H1 (cell line): ENCODE results near the gene PCYT1A. TPM values are rescaled to one million over a fixed set of nuclear protein-coding genes. Genes with fewer than 3 reads are reported as not detected.

Source experiments
- CTCF ChIA-PET: fragments of 300-600 bp; sonication (Branson Sonifier 250); formaldehyde crosslinking; loops from one replicate; lab custom pipeline; 2021; ENCODE audit not compliant: partially characterized antibody; lab: Charles Lee
- POLR2A ChIA-PET: fragments of 300-600 bp; sonication (Branson Sonifier 250); formaldehyde crosslinking; loops from one replicate; lab custom pipeline; 2021; ENCODE audit warnings: inconsistent platforms; ENCODE audit not compliant: partially characterized antibody; lab: Charles Lee
- DNase-seq, 2 experiments: peaks; one replicate each; pipeline versions ENCODE4 v3.0.0 to v3.0.0-alpha.2; 2010 to 2022; ENCODE audit warnings: low spot score in 2 of 2, low read depth in 1 of 2, mixed read lengths in 1 of 2
- FAIRE-seq: peaks from 2 replicates; lab custom pipeline; 2011; peaks lifted over from hg19 to GRCh38; lab: Jason Lieb, UNC
- H2AFZ ChIP-seq: 2 replicates; pipeline ENCODE4 v1.8.1; 2012; ENCODE audit warnings: low read length, inconsistent platforms
- H2AK5ac ChIP-seq: 2 replicates; pipeline ENCODE4 v1.6.1; 2013; ENCODE audit warnings: low read depth, low read length
- H2BK120ac ChIP-seq: replicated peaks from 2 replicates; pipeline ENCODE3; 2013; ENCODE audit warnings: low read depth, low read length, inconsistent platforms
- H2BK12ac ChIP-seq: 2 replicates; pipeline ENCODE4 v1.6.1; 2013; ENCODE audit warnings: low read depth, low read length
- H2BK15ac ChIP-seq: 2 replicates; pipeline ENCODE4 v1.6.1; 2013; ENCODE audit warnings: low read length
- H2BK20ac ChIP-seq: 2 replicates; pipeline ENCODE4 v1.6.1; 2013; ENCODE audit warnings: low read length
- H2BK5ac ChIP-seq: 2 replicates; pipeline ENCODE4 v1.6.1; 2013; ENCODE audit warnings: low read depth, low read length
- H3K14ac ChIP-seq: 2 replicates; pipeline ENCODE4 v1.6.1; 2013; ENCODE audit warnings: inconsistent platforms; ENCODE audit not compliant: insufficient read length
- H3K18ac ChIP-seq: 2 replicates; pipeline ENCODE4 v1.6.1; 2013; ENCODE audit warnings: low read length; ENCODE audit errors: extremely low read depth
- H3K23ac ChIP-seq: 2 replicates; pipeline ENCODE4 v1.6.1; 2013; ENCODE audit warnings: inconsistent platforms; ENCODE audit not compliant: insufficient read length
- H3K23me2 ChIP-seq: 2 replicates; pipeline ENCODE4 v1.6.1; 2013; ENCODE audit warnings: low read depth, low read length
- H3K27ac ChIP-seq: 2 replicates; pipeline ENCODE4 v1.6.1; 2011; ENCODE audit warnings: low read depth, low read length, inconsistent platforms
- H3K27me3 ChIP-seq, 4 experiments: replicated peaks in 1 of 4; 1 replicate in 1 of 4; 2 replicates in 3 of 4; pipeline versions ENCODE4 v1.6.1 to v1.8.1; 2011 to 2013; ENCODE audit warnings: low read length in 3 of 4, mild to moderate bottlenecking in 3 of 4, inconsistent platforms in 2 of 4, mixed read lengths in 2 of 4, moderate library complexity in 1 of 4; ENCODE audit not compliant: control insufficient read depth in 3 of 4, insufficient read depth in 3 of 4; ENCODE audit errors: extremely low read depth in 1 of 4
- H3K36me3 ChIP-seq, 4 experiments: 2 replicates each; pipeline versions ENCODE4 v1.6.1 to v1.8.1; 2011 to 2013; ENCODE audit warnings: mild to moderate bottlenecking in 4 of 4, low read length in 3 of 4, moderate library complexity in 2 of 4, control low read depth in 1 of 4, inconsistent platforms in 1 of 4; ENCODE audit not compliant: insufficient read depth in 4 of 4, control insufficient read depth in 2 of 4
- H3K4ac ChIP-seq: replicated peaks from 2 replicates; pipeline ENCODE3; 2013; ENCODE audit warnings: low read length, low read depth, mixed read lengths, inconsistent platforms; ENCODE audit not compliant: insufficient read length
- H3K4me1 ChIP-seq, 4 experiments: replicated peaks in 1 of 4; 1 replicate in 1 of 4; 2 replicates in 3 of 4; pipeline versions ENCODE4 v1.6.1 to v1.8.1; 2011 to 2013; ENCODE audit warnings: low read length in 3 of 4, inconsistent platforms in 2 of 4, mixed read lengths in 1 of 4; ENCODE audit not compliant: insufficient read depth in 4 of 4, control insufficient read depth in 3 of 4
- H3K4me2 ChIP-seq, 2 experiments: 2 replicates each; pipeline versions ENCODE4 v1.6.1 to v1.8.1; 2011 to 2013; ENCODE audit warnings: low read depth in 2 of 2, low read length in 2 of 2, control low read depth in 1 of 2, inconsistent platforms in 1 of 2, mild to moderate bottlenecking in 1 of 2; ENCODE audit not compliant: insufficient read depth in 1 of 2
- H3K4me3 ChIP-seq, 4 experiments: fragments of 200-600, 300-600 bp in 1 of 4; sonication (generic), shearing (Covaris generic), sonication (Bioruptor Twin) in 1 of 4; 2 replicates each; pipeline versions ENCODE4 v1.5.1 to v1.8.1; 2011 to 2016; ENCODE audit warnings: low read length in 4 of 4, low read depth in 3 of 4, control low read depth in 2 of 4, inconsistent platforms in 2 of 4, mild to moderate bottlenecking in 2 of 4, mixed read lengths in 1 of 4, moderate library complexity in 1 of 4; ENCODE audit not compliant: insufficient read depth in 2 of 4; ENCODE audit errors: extremely low read depth in 1 of 4
- H3K56ac ChIP-seq: replicated peaks from 2 replicates; pipeline ENCODE3; 2013; ENCODE audit warnings: low read depth, mild to moderate bottlenecking, mixed read lengths, low read length, inconsistent platforms; ENCODE audit not compliant: insufficient read length
- H3K79me1 ChIP-seq: 2 replicates; pipeline ENCODE4 v1.6.1; 2013; ENCODE audit warnings: low read depth, low read length, control low read depth
- H3K79me2 ChIP-seq, 2 experiments: 2 replicates each; pipeline versions ENCODE4 v1.6.1 to v1.8.1; 2012 to 2013; ENCODE audit warnings: low read length in 2 of 2, mild to moderate bottlenecking in 2 of 2, inconsistent platforms in 1 of 2; ENCODE audit not compliant: insufficient read depth in 2 of 2, control insufficient read depth in 1 of 2
- H3K9ac ChIP-seq, 4 experiments: replicated peaks in 1 of 4; 1 replicate in 1 of 4; 2 replicates in 3 of 4; pipeline versions ENCODE4 v1.6.1 to v1.8.1; 2011 to 2013; ENCODE audit warnings: low read depth in 3 of 4, low read length in 3 of 4, control low read depth in 2 of 4, mild to moderate bottlenecking in 2 of 4, moderate library complexity in 2 of 4, inconsistent platforms in 1 of 4; ENCODE audit errors: extremely low read depth in 1 of 4
- H3K9me3 ChIP-seq, 2 experiments: 2 replicates each; pipeline versions ENCODE4 v1.6.1 to v1.8.1; 2012 to 2013; ENCODE audit warnings: mild to moderate bottlenecking in 2 of 2, moderate library complexity in 2 of 2, control low read depth in 1 of 2, inconsistent platforms in 1 of 2, low read depth in 1 of 2, low read length in 1 of 2, mixed read lengths in 1 of 2; ENCODE audit not compliant: insufficient read depth in 2 of 2
- H4K20me1 ChIP-seq, 2 experiments: replicated peaks in 1 of 2; 2 replicates each; pipeline versions ENCODE3 to v1.8.1; 2011 to 2013; ENCODE audit warnings: inconsistent platforms in 2 of 2, low read length in 2 of 2, mild to moderate bottlenecking in 1 of 2; ENCODE audit not compliant: insufficient read depth in 2 of 2, control insufficient read depth in 1 of 2
- H4K5ac ChIP-seq: 2 replicates; pipeline ENCODE4 v1.6.1; 2013; ENCODE audit warnings: low read length, low read depth, mixed read lengths, inconsistent platforms; ENCODE audit not compliant: insufficient read length
- H4K8ac ChIP-seq: 2 replicates; pipeline ENCODE4 v1.8.0; 2013; ENCODE audit warnings: mild to moderate bottlenecking, moderate library complexity, low read length, inconsistent platforms; ENCODE audit not compliant: insufficient read depth; ENCODE audit errors: extremely low read depth
- H4K91ac ChIP-seq: replicated peaks from 2 replicates; pipeline ENCODE3; 2013; ENCODE audit warnings: low read length, mixed read lengths, inconsistent platforms; ENCODE audit not compliant: insufficient read length
- KDM1A ChIP-seq: fragments of 200-600, 300-600 bp; sonication (generic); IDR thresholded peaks from 2 replicates; pipeline ENCODE4 v1.7.1; 2016; ENCODE audit warnings: mild to moderate bottlenecking, low read length, borderline replicate concordance
- SP4 ChIP-seq: IDR thresholded peaks from 2 replicates; pipeline ENCODE4 v1.6.1; 2012; ENCODE audit warnings: low read length, inconsistent platforms
- WGBS, 2 experiments: shearing (Covaris generic) in 1 of 2; methylation state at CpG; one replicate each; pipeline versions ENCODE4 v1.1.6 to v1.1.7; 2013 to 2015; ENCODE audit warnings: low lambda C conversion rate in 2 of 2, mixed read lengths in 2 of 2, inconsistent platforms in 1 of 2, low coverage in 1 of 2, missing lambda C conversion rate in 1 of 2; ENCODE audit not compliant: insufficient replicate concordance in 2 of 2, insufficient coverage in 1 of 2, insufficient read length in 1 of 2; ENCODE audit errors: extremely low coverage in 1 of 2, missing lambda C conversion rate in 1 of 2; 5-methylcytosine and 5-hydroxymethylcytosine counted together
- polyA plus RNA-seq, 7 experiments: library from polyadenylated mRNA; depleted of rRNA in 3 of 7; stranded (reverse) in 5 of 7; unstranded in 2 of 7; fragments of >200 nt in 5 of 7; fragments of 200-250 nt in 2 of 7; gene quantifications; 1 replicate in 5 of 7; 2 replicates in 1 of 7; 4 replicates in 1 of 7; pipeline versions ENCODE4 v1.2.1 to v1.2.3, GENCODE V29; 2011 to 2013; ENCODE audit warnings: missing spikeins in 2 of 7, mixed read lengths in 2 of 7
- total RNA-seq: library from RNA; stranded (reverse); fragmentation: NEBNext Ultra II Directional; extraction: Animal tissue kit (Norgen Biotek cat#: 25700); gene quantifications from 2 replicates; pipeline ENCODE4 v1.2.1, GENCODE V29; 2021

The PCYT1A gene
- total and polyA plus RNA-seq, 2 of the 8 experiments (the other 6 are each of a cell fraction or from before 2014, with no cell fraction given) = 19.9 to 31.8 TPM

- Histone ChIP-seq H2BK12ac (0 out of 2 replicates have a peak overlapping the region, but pooled peaks have one; percentile 27), H3K79me2 (no peaks in the 10 kb centered on the region), H3K23me2 (no peaks in the 10 kb centered on the region), H3K79me1 (no peaks in the 10 kb centered on the region), H2BK5ac (no peak overlapping the region), H2BK120ac (no peak overlapping the region), H3K4ac (no peak overlapping the region), H3K36me3 (no peaks in the 10 kb centered on the region), H3K4me1 (peaks cover 0 to 8% (median 1%) of the 10 kb centered on the region in 4 experiments; a peak in 3 of 7 replicates), H3K27me3 (no peaks in the 10 kb centered on the region), H2BK15ac (peak overlapping the region; percentile 88; the same call in 1 of the 2 replicates), H2AK5ac (0 out of 2 replicates have a peak overlapping the region, but pooled peaks have one; percentile 44), H3K9ac (no peak overlapping the region), H3K14ac (no peak overlapping the region), H2BK20ac (no peak overlapping the region), H4K20me1 (peaks cover 0 to 2% of the 10 kb centered on the region in 2 experiments), H4K5ac (no peak overlapping the region), H3K4me3 (no peak overlapping the region), H2AFZ (no peak overlapping the region), H3K18ac (peak overlapping the region; percentile 6), H3K4me2 (no peak overlapping the region), H3K23ac (no peak overlapping the region), H3K27ac (no peak overlapping the region), H3K9me3 (no peaks in the 10 kb centered on the region), H4K91ac (peak overlapping the region; percentile 55), H3K56ac (no peak overlapping the region), H4K8ac (no peak overlapping the region)
- FAIRE-seq = no peak
- POLR2A ChIA-PET = interaction anchor here (1.8 kb wide), 1 partner anchor 126 kb away, joined by 4 read pairs; no protein-coding TSS in a partner anchor
- CTCF ChIA-PET = interaction anchor here (0.7 to 11.5 kb wide), 26 partner anchors 9 to 182 kb away, joined by 3 to 299 read pairs (median 4); no protein-coding TSS in a partner anchor
- no peak for TF ChIP-seq KDM1A
- no peak for TF ChIP-seq SP4
- DNase-seq = no peak
- WGBS, 2 experiments = 88% methylated on average over 12 of the region's 14 CpGs; no CpG with 5 or more reads in 1 of the 2 experiments
Measured at GRCh38 chr3:196195664-196196265, 91.8 kb downstream of the PCYT1A start.
